Amygdala (tissue), 56 donors: ENCODE data around the gene OGDH.

Source experiments
- DNase-seq, 56 donors: peaks; one replicate each; lab custom pipeline; 2025; lab: John Stamatoyannopoulos, UW

Gene OGDH

GRCh38 chr7:44616545-44616944, 10.1 kb downstream of the OGDH start:
- no peak for DNase-seq

GRCh38 chr7:44617225-44617890, 10.9 kb downstream of the OGDH start:
- DNase-seq, result no peak

- no peak for DNase-seq
These were observed 11.6 kb downstream of the OGDH start for GRCh38 chr7:44618045-44618444.

GRCh38 chr7:44618753-44619152, 12.3 kb downstream of the OGDH start:
- no peak for DNase-seq

- no peak for DNase-seq
These were observed 14.8 kb downstream of the OGDH start for GRCh38 chr7:44621034-44621749.

- DNase-seq, result no peak
These were observed 15.3 kb downstream of the OGDH start for GRCh38 chr7:44621750-44622103.

- DNase-seq, result no peak
These were observed 16.1 kb downstream of the OGDH start for GRCh38 chr7:44622342-44623151.

GRCh38 chr7:44624318-44624717, 17.9 kb downstream of the OGDH start:
- DNase-seq, result no peak

- DNase-seq, result no peak
These were observed 19.4 kb downstream of the OGDH start for GRCh38 chr7:44625526-44626471.

GRCh38 chr7:44626620-44627019, 20.2 kb downstream of the OGDH start:
- no peak for DNase-seq

- no peak for DNase-seq
These were observed 23.5 kb downstream of the OGDH start for GRCh38 chr7:44629829-44630522.

GRCh38 chr7:44630792-44631457, 24.5 kb downstream of the OGDH start:
- no peak for DNase-seq

GRCh38 chr7:44631458-44632115, 25.2 kb downstream of the OGDH start:
- DNase-seq, result no peak

- DNase-seq, result no peak
These were observed 25.8 kb downstream of the OGDH start for GRCh38 chr7:44632196-44632595.

GRCh38 chr7:44633254-44634186, 27.1 kb downstream of the OGDH start:
- peak in 23 of 56 donors; percentile 8 to 63 (median 29) for DNase-seq

GRCh38 chr7:44634187-44634838, 27.9 kb downstream of the OGDH start:
- no peak for DNase-seq
